ENCODE measurements around the gene CRABP2.

DNA sequence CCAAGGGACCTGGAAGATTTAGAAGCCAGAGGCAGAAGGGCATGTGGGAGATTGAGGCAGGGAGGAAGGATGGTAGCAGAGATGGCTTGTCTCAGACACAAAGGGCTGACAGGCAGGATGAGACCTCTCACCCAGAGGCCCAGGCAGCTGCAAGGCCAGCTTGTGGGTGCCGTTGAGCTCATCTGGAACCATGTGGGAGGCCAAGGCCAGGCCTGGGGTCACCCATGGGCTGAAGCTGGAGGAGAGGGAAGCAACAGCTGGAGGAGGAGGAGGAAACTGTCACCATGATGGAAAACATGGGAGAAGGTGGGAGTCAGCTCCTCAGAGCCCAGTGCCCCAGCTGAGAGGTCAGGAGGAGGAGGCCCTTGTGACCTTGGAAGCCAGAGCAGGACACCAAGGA is 6.4 kb downstream of the CRABP2 start:
- TF ChIP-seq, protein P1, sequence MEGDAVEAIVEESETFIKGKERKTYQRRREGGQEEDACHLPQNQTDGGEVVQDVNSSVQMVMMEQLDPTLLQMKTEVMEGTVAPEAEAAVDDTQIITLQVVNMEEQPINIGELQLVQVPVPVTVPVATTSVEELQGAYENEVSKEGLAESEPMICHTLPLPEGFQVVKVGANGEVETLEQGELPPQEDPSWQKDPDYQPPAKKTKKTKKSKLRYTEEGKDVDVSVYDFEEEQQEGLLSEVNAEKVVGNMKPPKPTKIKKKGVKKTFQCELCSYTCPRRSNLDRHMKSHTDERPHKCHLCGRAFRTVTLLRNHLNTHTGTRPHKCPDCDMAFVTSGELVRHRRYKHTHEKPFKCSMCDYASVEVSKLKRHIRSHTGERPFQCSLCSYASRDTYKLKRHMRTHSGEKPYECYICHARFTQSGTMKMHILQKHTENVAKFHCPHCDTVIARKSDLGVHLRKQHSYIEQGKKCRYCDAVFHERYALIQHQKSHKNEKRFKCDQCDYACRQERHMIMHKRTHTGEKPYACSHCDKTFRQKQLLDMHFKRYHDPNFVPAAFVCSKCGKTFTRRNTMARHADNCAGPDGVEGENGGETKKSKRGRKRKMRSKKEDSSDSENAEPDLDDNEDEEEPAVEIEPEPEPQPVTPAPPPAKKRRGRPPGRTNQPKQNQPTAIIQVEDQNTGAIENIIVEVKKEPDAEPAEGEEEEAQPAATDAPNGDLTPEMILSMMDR (IDR thresholded peaks at IDR 0.05; ENCODE audit: extremely low read depth in 1 of 2, insufficient read depth in 1 of 2, low read depth in 1 of 2, low read length in 2 of 2) = no peak
- no peak for TF ChIP-seq POLR2A (IDR thresholded peaks at IDR 0.05; ENCODE audit: low read depth, low read length)
- no peak for TF ChIP-seq EZH2 (IDR thresholded peaks at IDR 0.05; ENCODE audit: borderline replicate concordance, low read depth, low read length, severe bottlenecking)
- TF ChIP-seq, protein P2, sequence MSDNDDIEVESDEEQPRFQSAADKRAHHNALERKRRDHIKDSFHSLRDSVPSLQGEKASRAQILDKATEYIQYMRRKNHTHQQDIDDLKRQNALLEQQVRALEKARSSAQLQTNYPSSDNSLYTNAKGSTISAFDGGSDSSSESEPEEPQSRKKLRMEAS (IDR thresholded peaks at IDR 0.05; ENCODE audit: insufficient read depth, insufficient read length) = no peak
- no peak for TF ChIP-seq FOS (IDR thresholded peaks at IDR 0.05; ENCODE audit: borderline replicate concordance, insufficient read depth, low read length)
- TF ChIP-seq GATA2 (IDR thresholded peaks at IDR 0.05; ENCODE audit: insufficient read depth, insufficient read length, low read depth, low read length) = no peak
- TF ChIP-seq POLR2AphosphoS5 (IDR thresholded peaks at IDR 0.05; ENCODE audit: insufficient read depth, low read depth, low read length) = no peak
- TF ChIP-seq MYC (IDR thresholded peaks at IDR 0.05; ENCODE audit: low read depth, low read length) = no peak
- no peak for TF ChIP-seq JUN (IDR thresholded peaks at IDR 0.05; ENCODE audit: borderline replicate concordance, insufficient read depth, insufficient read length, low read depth)

Data from endothelial cell of umbilical vein (primary cell).